ENCODE results near the gene DBR1.
"Not testable (repeated sequence)": the region's sequence is repeated elsewhere in the genome, so short reads cannot be mapped to it uniquely, and the experiment has no call there.

Gene DBR1

GRCh38 chr3:138186803-138187295 is 12.1 kb upstream of the DBR1 start:
- no peak for DNase-seq

DNA sequence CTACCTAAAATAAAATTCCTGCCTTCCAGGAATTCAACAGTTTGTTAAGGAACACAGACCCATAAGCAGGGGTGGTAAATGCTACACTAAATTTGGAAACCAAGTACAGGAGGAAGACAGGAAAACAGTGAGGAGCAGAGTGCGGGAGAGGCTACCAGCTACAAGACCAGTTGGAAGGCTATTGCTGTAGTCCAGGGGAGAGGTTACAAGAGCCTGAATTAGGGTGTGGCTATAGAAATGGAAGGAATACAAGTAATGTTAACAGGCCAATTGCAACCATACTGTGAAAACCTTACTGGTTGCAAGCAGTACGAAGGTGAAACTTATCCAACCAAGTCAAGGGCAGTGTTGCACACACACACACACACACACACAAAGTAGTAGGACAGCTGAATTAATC is 11.5 kb upstream of the DBR1 start:
- no peak for DNase-seq

DNA sequence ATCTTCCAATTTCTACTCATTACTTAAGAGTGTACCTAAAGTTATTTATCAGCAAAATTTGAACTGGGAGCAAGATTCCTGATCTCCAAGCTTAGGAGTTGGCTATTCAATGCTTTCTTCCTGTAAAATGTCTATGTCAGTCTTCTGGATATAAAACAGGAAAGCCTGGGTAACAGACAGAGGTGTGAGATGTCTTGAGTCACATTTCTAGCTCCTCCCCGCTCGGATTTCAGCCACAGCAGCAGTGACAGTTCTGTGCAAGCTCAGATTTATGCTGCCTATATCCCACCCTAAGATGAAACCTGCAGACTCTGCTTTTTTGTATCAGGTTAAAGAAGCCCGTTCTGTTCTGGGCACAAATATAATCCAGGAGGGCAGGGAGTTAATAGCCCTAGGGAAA is 10.3 kb upstream of the DBR1 start:
- no peak for DNase-seq

- no peak for DNase-seq
These were observed 5.8 kb upstream of the DBR1 start for GRCh38 chr3:138180375-138181029.

- no peak for DNase-seq
These were observed 826 bp downstream of the DBR1 start for GRCh38 chr3:138173769-138174420.

DNA sequence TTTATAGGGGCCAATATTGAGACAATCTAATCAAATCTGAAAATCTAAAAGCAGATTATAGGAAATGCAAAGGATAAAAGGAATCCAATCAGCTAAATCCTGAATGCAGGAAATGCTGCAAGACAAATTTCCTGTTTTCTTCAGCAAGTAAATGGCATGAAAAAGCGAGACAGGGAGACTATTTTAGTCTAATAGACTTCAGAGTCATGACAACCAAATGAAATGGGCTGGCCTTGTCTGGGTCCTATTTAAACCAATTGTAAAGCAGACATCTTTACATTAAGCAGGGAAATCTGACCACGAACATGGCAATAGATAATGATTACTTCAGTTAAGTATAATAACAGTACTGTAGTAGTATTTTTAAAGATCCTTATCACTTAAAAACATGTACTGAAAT is 2.1 kb downstream of the DBR1 start:
- DNase-seq: no peak

DNA sequence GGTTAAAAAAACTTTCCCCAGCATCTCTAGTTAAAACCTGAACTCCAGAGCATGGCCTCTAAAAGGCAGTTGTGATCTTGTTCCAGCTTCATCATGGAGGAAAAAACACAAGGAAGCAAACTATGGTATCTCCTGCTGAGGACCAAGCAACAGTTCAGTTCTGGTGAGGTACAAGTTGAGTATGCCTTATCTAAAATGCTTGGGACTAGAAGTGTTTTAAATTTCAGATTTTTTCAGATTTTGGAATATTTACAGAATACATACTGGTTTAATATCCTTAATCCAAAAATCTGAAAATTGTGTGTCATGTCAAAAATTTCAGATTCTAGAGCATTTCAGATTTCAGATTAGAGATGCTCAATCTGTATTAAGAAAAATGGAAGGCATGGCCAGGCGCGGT is 9.7 kb downstream of the DBR1 start:
- DNase-seq: no peak

GRCh38 chr3:138157743-138158142 is 17.0 kb downstream of the DBR1 start:
- no peak for DNase-seq

DNA sequence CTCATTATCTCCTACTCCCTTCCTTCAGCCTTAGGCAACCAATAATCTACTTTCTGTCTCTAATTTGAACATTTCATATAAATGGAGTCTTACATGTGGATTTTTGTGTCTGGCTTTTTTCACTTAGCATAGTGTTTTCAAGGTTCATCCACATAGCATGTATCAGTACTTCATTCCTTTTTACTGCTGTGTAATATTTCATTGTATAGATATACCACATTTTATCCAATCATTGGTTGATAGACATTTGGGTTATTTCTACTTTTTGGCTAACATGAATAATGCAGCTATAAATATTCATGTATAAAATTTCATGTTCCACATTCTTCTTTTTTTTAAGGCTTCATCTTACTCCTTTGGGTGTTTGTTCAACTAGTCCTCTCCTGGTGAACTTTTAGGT is 20.2 kb downstream of the DBR1 start:
- DNase-seq: no peak

DNA sequence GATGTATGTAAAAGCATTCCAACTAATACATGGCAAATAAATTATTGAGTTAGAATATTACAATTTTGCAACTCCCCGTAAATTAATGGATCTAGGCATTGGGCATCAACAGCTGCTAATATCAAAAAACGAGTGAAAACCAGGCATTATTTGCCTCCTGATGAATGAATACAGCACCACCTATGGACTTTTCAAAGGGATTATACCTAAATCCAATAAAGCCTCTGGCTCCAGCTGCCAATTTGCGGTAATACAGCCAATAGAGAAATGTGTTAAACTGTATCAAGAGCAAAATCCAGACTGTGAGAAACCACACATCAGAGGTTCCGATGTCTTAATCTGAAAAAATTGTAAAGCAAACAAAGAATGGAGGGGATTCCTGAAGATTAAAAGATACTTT is 26.2 kb downstream of the DBR1 start:
- DNase-seq: no peak

DNA sequence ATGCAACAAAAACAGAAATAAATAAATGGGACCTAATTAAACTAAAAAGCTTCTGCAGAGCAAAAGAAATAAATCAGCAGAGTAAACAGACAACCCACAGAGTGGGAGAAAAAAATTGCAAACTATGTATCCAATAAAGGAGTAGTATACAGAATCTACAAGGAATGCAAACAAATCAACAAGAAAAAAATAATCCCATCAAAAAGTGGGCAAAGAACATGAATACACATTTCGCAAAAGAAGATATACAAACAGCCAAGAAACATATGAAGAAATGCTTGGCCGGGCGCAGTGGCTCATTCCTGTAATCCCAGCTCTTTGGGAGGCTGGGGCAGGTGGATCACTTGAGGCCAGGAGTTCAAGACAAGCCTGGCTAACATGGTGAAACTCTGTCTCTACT is 32.5 kb downstream of the DBR1 start:
- DNase-seq: not testable (repeated sequence)

- DNase-seq: no peak
These were observed 33.8 kb downstream of the DBR1 start for GRCh38 chr3:138140940-138141339.

DNA sequence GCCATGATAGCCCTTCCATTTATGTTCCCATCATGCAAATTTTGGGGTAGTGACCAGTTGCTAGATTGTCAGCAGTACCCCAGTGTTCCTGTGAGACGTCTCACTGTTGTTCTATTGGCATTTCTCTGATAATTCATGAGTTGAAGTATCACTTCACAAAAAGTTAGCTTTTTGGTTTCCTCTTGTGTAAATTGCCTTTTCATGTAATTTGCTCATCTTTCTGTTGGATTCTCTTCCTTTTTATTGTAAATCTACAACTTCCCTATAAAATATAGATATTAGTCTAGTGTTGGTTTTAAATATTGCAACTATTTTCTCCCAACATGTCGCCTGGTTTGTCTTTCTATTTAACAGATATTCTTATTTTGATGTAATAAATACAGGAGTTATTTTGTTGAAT is 35.0 kb downstream of the DBR1 start:
- no peak for DNase-seq

DNA sequence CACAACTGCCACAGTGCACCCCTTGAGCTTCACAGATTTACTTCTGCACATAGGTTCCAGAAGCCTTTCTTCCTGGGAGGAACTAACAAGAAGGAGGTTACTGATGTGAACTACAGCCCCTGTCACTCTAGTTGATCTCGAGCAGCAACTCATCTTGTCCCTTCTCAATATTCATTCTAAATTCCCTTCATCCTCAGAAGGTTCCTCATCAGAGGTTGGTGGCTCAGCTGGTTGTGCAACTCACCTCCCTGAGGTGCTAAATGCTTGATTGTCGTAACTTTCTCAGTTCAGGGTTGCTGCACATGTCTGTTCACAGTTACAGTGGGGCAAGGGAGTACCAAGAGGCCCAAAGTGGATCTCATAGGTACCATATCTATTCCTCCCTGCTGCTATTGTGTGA is 36.9 kb downstream of the DBR1 start:
- DNase-seq: no peak

GRCh38 chr3:138136201-138136600 is 38.5 kb downstream of the DBR1 start:
- no peak for DNase-seq

GRCh38 chr3:138135833-138136194 is 38.9 kb downstream of the DBR1 start:
- DNase-seq: no peak

GRCh38 chr3:138135146-138135832 is 39.4 kb downstream of the DBR1 start:
- DNase-seq: no peak

- DNase-seq: no peak
These were observed 42.5 kb downstream of the DBR1 start, which contains the start of gene A4GNT for GRCh38 chr3:138132239-138132638. TSS of gene A4GNT (minus strand) at chr3:138132390. CDS start at chr3:138131256, 1,134 bp downstream.

DNA sequence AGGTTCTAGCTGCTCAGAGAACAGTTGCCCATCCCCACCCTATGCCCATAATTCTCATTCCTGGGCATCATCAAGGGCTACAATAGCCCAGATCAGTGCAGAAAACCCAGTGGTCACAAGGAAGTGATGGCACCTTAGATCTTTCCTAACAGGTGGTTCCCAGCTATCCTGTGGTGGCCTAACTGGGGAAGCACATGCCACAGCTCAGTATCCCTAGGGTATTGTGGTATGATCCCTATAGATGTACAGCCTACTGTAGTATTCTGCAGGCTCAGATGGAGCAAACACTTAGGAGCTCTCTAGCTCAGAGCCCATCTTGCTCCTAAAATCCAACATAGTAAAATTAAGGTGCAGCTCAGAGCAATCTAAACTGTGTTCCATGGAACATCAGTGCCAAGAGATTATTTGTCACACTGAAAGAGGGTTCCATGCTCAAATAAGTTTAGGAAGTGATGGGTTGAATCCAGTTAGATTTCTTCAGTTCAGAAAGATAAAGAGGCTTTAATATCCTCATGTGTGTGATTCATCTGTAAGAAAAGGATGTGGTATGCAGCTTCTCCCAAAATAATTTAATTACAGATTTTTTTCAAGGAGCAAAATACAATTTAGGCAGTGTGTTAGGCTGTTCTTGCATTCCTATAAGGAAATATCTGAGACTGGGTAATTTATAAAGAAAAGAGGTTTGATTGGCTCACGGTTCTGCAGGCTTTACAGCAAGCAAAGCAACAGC is 46.9 kb downstream of the DBR1 start:
- no peak for DNase-seq

- no peak for DNase-seq
These were observed 49.0 kb downstream of the DBR1 start for GRCh38 chr3:138125548-138126221.

GRCh38 chr3:138124706-138125355 is 49.9 kb downstream of the DBR1 start:
- DNase-seq: no peak

DNA sequence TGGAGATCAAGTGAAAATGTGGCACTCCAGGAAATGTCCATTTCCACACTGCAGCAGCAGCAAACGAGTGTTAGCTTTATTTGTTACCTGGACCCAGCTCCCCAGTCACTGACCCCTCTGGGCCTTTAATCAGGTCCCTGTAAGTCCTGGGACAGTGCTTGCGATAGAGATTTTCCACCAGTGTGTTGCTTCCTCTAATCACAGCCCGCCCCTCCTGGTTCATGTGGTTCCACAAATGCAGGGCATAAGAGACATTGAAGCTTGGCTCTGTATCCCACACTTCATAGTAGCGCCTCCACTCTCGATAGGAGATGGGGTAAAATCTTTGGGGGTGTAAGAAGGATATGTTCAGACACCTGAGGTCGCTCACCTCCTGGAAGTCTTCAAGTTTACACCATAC is 50.5 kb downstream of the DBR1 start:
- DNase-seq: no peak
